OCI-LY7 (cell line): ENCODE results near the gene CRIM1. TPM values are rescaled to one million over a fixed set of nuclear protein-coding genes. Genes with fewer than 3 reads are reported as not detected.

Experiments used
- BruUV-seq: library from RNA; stranded (reverse); fragments of 400-500 nt; replicated peaks from 2 replicates; lab custom pipeline; 2021; lab: Mats Ljungman, UMichigan
- CTCF ChIA-PET: fragments of 300-600 bp; sonication (Branson Sonifier 250); formaldehyde crosslinking; loops from one replicate; lab custom pipeline; 2022; ENCODE audit warnings: antibody characterized with exemption; ENCODE audit not compliant: unreplicated experiment; lab: Charles Lee
- POLR2A ChIA-PET: fragments of 300-600 bp; sonication (Branson Sonifier 250); formaldehyde crosslinking; loops from one replicate; lab custom pipeline; 2022; ENCODE audit warnings: antibody characterized with exemption; lab: Charles Lee
- DNase-seq: peaks from one replicate; pipeline ENCODE4 v3.0.0-alpha.2; 2015; ENCODE audit warnings: low spot score
- H2AFZ ChIP-seq: fragments of 200-600 bp; sonication (generic), shearing (Covaris generic); 2 replicates; pipeline ENCODE4 v1.6.1; 2014; ENCODE audit warnings: mild to moderate bottlenecking, antibody characterized with exemption, low read length, moderate library complexity
- H3K27ac ChIP-seq: fragments of 200-600 bp; sonication (generic); 2 replicates; pipeline ENCODE4 v1.5.1; 2014; ENCODE audit warnings: mixed run types, low read depth, mild to moderate bottlenecking, moderate library complexity, low read length, inconsistent platforms; ENCODE audit not compliant: poor library complexity, severe bottlenecking
- H3K36me3 ChIP-seq: fragments of 200-600 bp; sonication (generic); 2 replicates; pipeline ENCODE4 v1.6.1; 2014; ENCODE audit warnings: mild to moderate bottlenecking, antibody characterized with exemption, low read length, moderate library complexity, mixed read lengths; ENCODE audit not compliant: insufficient read depth
- H3K4me1 ChIP-seq: fragments of 200-600 bp; sonication (generic); 2 replicates; pipeline ENCODE4 v1.5.1; 2014; ENCODE audit warnings: mild to moderate bottlenecking, low read length; ENCODE audit not compliant: insufficient read depth, poor library complexity, severe bottlenecking
- H3K4me2 ChIP-seq: fragments of 200-600 bp; sonication (generic); 2 replicates; pipeline ENCODE4 v1.6.1; 2014; ENCODE audit warnings: mild to moderate bottlenecking, low read length
- H3K4me3 ChIP-seq: fragments of 200-600 bp; sonication (generic); 2 replicates; pipeline ENCODE4 v1.5.1; 2014; ENCODE audit warnings: mild to moderate bottlenecking, low read depth, low read length; ENCODE audit not compliant: poor library complexity, severe bottlenecking
- H3K79me2 ChIP-seq: fragments of 200-600 bp; sonication (generic); 2 replicates; pipeline ENCODE4 v1.6.1; 2016; ENCODE audit warnings: low read depth, mild to moderate bottlenecking, low read length, moderate library complexity, mixed read lengths; ENCODE audit not compliant: insufficient read depth
- H3K9me2 ChIP-seq: fragments of 200-600 bp; sonication (generic); 2 replicates; pipeline ENCODE4 v1.6.1; 2016; ENCODE audit warnings: mild to moderate bottlenecking, low read length, mixed read lengths; ENCODE audit not compliant: insufficient read depth
- H3K9me3 ChIP-seq: fragments of 200-600 bp; sonication (generic); 2 replicates; pipeline ENCODE4 v1.6.1; 2014; ENCODE audit warnings: mild to moderate bottlenecking, mixed run types, low read length, mixed read lengths
- H4K20me1 ChIP-seq: fragments of 200-600 bp; sonication (generic); 2 replicates; pipeline ENCODE4 v1.6.1; 2014; ENCODE audit warnings: mild to moderate bottlenecking, antibody characterized with exemption, low read length, moderate library complexity, mixed read lengths; ENCODE audit not compliant: insufficient read depth
- CTCF ChIP-seq: fragments of 200-600 bp; sonication (generic); conservative IDR thresholded peaks from 2 replicates; pipeline ENCODE4 v1.5.1; 2014; ENCODE audit warnings: mild to moderate bottlenecking, antibody characterized with exemption, low read length, moderate library complexity, mixed read lengths
- EZH2phosphoT487 ChIP-seq: fragments of 200-600 bp; sonication (generic); IDR thresholded peaks from 2 replicates; pipeline ENCODE4 v1.6.1; 2018; ENCODE audit warnings: low read depth, borderline replicate concordance, mild to moderate bottlenecking, mixed run types, antibody characterized with exemption, low read length, moderate library complexity, mixed read lengths
- intact Hi-C: fragments of 100-400 bp; cut with micrococcal nuclease; formaldehyde crosslinking; loops from one replicate; pipeline ENCODE4 v1.10.0; 2022; ENCODE audit not compliant: unreplicated experiment
- total RNA-seq, 2 experiments: library from RNA; depleted of rRNA in 1 of 2; stranded (reverse); fragments of >200 nt in 1 of 2; shearing (Covaris generic) in 1 of 2; gene quantifications; 2 replicates each; pipeline ENCODE4 v1.2.3, GENCODE V29; 2014 to 2022

Gene CRIM1
- total RNA-seq, 2 experiments from 2014 or later, result 37.0 to 47.4 TPM

- H3K4me3 ChIP-seq, result no peak overlapping the region
- ChIA-PET CTCF (interaction anchor here (1.0 kb wide), 1 partner anchor 43 kb away, joined by 3 read pairs; no protein-coding TSS in a partner anchor), POLR2A (interaction anchor here (0.7 to 1.8 kb wide), 3 partner anchors 13 to 369 kb away, joined by 3 to 9 read pairs (median 5); no protein-coding TSS in a partner anchor)
- H3K9me2 ChIP-seq, result no peaks in the 10 kb centered on the region
- H3K27ac ChIP-seq, result no peak overlapping the region
- peaks cover 24% of the 10 kb centered on the region for H3K4me1 ChIP-seq
- H3K79me2 ChIP-seq, result peaks cover 15% of the 10 kb centered on the region; the same call in 1 of the 2 replicates
- H3K4me2 ChIP-seq, result no peak overlapping the region
- H3K36me3 ChIP-seq, result no peaks in the 10 kb centered on the region
- TF ChIP-seq EZH2phosphoT487 (no peak), CTCF (no peak)
- no peak for DNase-seq
- H3K9me3 ChIP-seq, result no peaks in the 10 kb centered on the region
- intact Hi-C loops, result no loop called here
- H2AFZ ChIP-seq, result no peak overlapping the region
- BruUV-seq, result no TSS peak
- no peaks in the 10 kb centered on the region for H4K20me1 ChIP-seq
Observed at GRCh38 chr2:36409935-36410334, 54.4 kb downstream of the CRIM1 start.

DNA sequence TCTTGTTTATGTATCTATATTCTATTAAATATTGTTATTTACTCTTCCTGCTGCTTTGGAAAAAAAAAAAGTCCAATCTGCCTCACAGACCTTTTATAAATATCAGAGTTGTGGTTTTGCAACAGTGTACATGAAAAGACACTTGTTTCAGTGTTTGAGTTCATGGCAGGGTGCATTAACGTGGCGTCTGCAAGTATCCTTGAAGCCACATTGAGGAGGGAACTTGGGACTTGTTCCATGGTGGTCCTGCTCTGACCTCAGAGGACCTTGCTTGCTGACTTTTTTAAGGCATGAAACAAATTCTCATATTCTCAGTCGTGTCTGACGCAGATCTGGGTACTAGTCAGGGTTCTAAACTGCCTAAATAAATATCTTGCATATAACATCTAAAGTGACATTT, 55.1 kb downstream of the CRIM1 start:
- ChIA-PET CTCF (no interaction called here), POLR2A (interaction anchor here (0.6 to 1.8 kb wide), 2 partner anchors 13 to 1802 kb away, joined by 3 to 5 read pairs; no protein-coding TSS in a partner anchor)
- Histone ChIP-seq H2AFZ (no peak overlapping the region), H3K9me2 (no peaks in the 10 kb centered on the region), H3K79me2 (peaks cover 9% of the 10 kb centered on the region; the same call in 1 of the 2 replicates), H4K20me1 (no peaks in the 10 kb centered on the region), H3K27ac (no peak overlapping the region), H3K4me2 (no peak overlapping the region), H3K4me3 (no peak overlapping the region), H3K9me3 (no peaks in the 10 kb centered on the region), H3K36me3 (no peaks in the 10 kb centered on the region), H3K4me1 (peaks cover 16% of the 10 kb centered on the region)
- no TSS peak for BruUV-seq
- intact Hi-C loops, result no loop called here
- no peak for DNase-seq
- TF ChIP-seq CTCF, result no peak
- no peak for TF ChIP-seq EZH2phosphoT487

GRCh38 chr2:36411962-36412444, 56.4 kb downstream of the CRIM1 start:
- H2AFZ ChIP-seq, result no peak overlapping the region
- TF ChIP-seq CTCF, result no peak
- no peak for DNase-seq
- H3K9me2 ChIP-seq, result no peaks in the 10 kb centered on the region
- ChIA-PET CTCF (no interaction called here), POLR2A (interaction anchor here (1.1 to 2.4 kb wide), 2 partner anchors 16 to 58 kb away, joined by 3 to 7 read pairs; no protein-coding TSS in a partner anchor)
- no TSS peak for BruUV-seq
- no peak overlapping the region for H3K4me2 ChIP-seq
- intact Hi-C loops, result no loop called here
- 0 out of 2 replicates have a peak, but pooled peaks cover 8% of the 10 kb centered on the region for H3K79me2 ChIP-seq
- H4K20me1 ChIP-seq, result no peaks in the 10 kb centered on the region
- no peaks in the 10 kb centered on the region for H3K9me3 ChIP-seq
- H3K4me1 ChIP-seq, result peaks cover 4% of the 10 kb centered on the region
- no peaks in the 10 kb centered on the region for H3K36me3 ChIP-seq
- H3K27ac ChIP-seq, result no peak overlapping the region
- H3K4me3 ChIP-seq, result no peak overlapping the region
